Natural killer cell (primary cell): ENCODE data around the gene PITPNM3. TPM values are rescaled to one million over a fixed set of nuclear protein-coding genes. Genes with fewer than 3 reads are reported as not detected.

Source experiments
- ATAC-seq, 3 donors: fragments of 150-1000 bp in 2 of 3; fragments of 200-7000 bp in 1 of 3; cut with Tn5 transposase; 1 replicate in 1 of 3; 2 replicates in 2 of 3; pipeline ENCODE4 v1.10.0; 2021; ENCODE audit warnings: mild to moderate bottlenecking in 2 of 3, moderate library complexity in 2 of 3
- DNase-seq, 2 donors: peaks; one replicate each; pipeline versions ENCODE4 v3.0.0 to v3.0.0-alpha.2; 2013 to 2021; ENCODE audit warnings: mixed read lengths in 1 of 2
- H3K27ac ChIP-seq: one replicate; pipeline ENCODE4 v1.5.1; 2013; ENCODE audit warnings: mild to moderate bottlenecking, low read length
- H3K27me3 ChIP-seq: one replicate; pipeline ENCODE4 v1.6.1; 2013; ENCODE audit warnings: low read length; ENCODE audit not compliant: control insufficient read depth, insufficient read depth
- H3K36me3 ChIP-seq: one replicate; pipeline ENCODE4 v1.6.1; 2013; ENCODE audit warnings: low read length; ENCODE audit not compliant: control insufficient read depth, insufficient read depth
- H3K4me1 ChIP-seq: one replicate; pipeline ENCODE4 v1.6.1; 2013; ENCODE audit warnings: low read length; ENCODE audit not compliant: control insufficient read depth, insufficient read depth
- H3K4me3 ChIP-seq: one replicate; pipeline ENCODE4 v1.5.1; 2013; ENCODE audit warnings: low read length
- H3K9me3 ChIP-seq: one replicate; pipeline ENCODE4 v1.6.1; 2013; ENCODE audit warnings: low read length; ENCODE audit not compliant: control insufficient read depth, insufficient read depth
- H3K27ac Mint-ChIP-seq, 2 donors: one replicate each; pipeline ENCODE4 v1.8.0; 2022; ENCODE audit warnings: mild to moderate bottlenecking in 2 of 2, mixed read lengths in 2 of 2, moderate library complexity in 1 of 2
- H3K27me3 Mint-ChIP-seq, 2 donors: one replicate each; pipeline ENCODE4 v1.8.0; 2022; ENCODE audit warnings: low read depth in 2 of 2, mixed read lengths in 2 of 2
- H3K36me3 Mint-ChIP-seq: one replicate; pipeline ENCODE4 v1.8.0; 2022; ENCODE audit warnings: mixed read lengths
- H3K4me1 Mint-ChIP-seq, 2 donors: one replicate each; pipeline ENCODE4 v1.8.0; 2022; ENCODE audit warnings: mixed read lengths in 2 of 2
- H3K4me3 Mint-ChIP-seq: one replicate; pipeline ENCODE4 v1.8.0; 2022; ENCODE audit warnings: mild to moderate bottlenecking, moderate library complexity, mixed read lengths
- H3K9me3 Mint-ChIP-seq, 2 donors: one replicate each; pipeline ENCODE4 v1.8.0; 2022; ENCODE audit warnings: mixed read lengths in 2 of 2
- CTCF ChIP-seq: fragments of 200-600 bp; IDR thresholded peaks from one replicate; pipeline ENCODE4 v1.8.0; 2022; ENCODE audit warnings: antibody characterized with exemption
- WGBS: methylation state at CpG from one replicate; pipeline ENCODE4 v1.1.7; 2013; ENCODE audit warnings: missing lambda C conversion rate; ENCODE audit not compliant: insufficient coverage; 5-methylcytosine and 5-hydroxymethylcytosine counted together
- intact Hi-C: fragments of 100-400 bp; cut with micrococcal nuclease; formaldehyde crosslinking; loops from one replicate; pipeline ENCODE4 v1.14.2; 2022
- total RNA-seq, 4 donors: library from RNA; stranded (reverse); fragments of 120-200 nt in 1 of 4; gene quantifications; one replicate each; pipeline versions ENCODE4 v1.2.3 to v1.2.4, GENCODE V29; 2013 to 2022

The PITPNM3 gene
- total RNA-seq, 3 donors from 2014 or later (not counting 1 experiment from before 2014, with no cell fraction given), result 0.42 to 0.75 (median 0.50) TPM

GRCh38 chr17:6517062-6517461 lies 39.3 kb downstream of the PITPNM3 start:
- Mint-ChIP-seq H3K4me3 (no peak overlapping the region), H3K27me3 (peaks cover 7 to 12% of the 10 kb centered on the region in 2 donors), H3K27ac (no peak overlapping the region), H3K36me3 (no peaks in the 10 kb centered on the region), H3K9me3 (no peaks in the 10 kb centered on the region), H3K4me1 (no peaks in the 10 kb centered on the region)
- ATAC-seq (no peak), DNase-seq (no peak)
- Histone ChIP-seq H3K27ac (no peak overlapping the region), H3K36me3 (no peaks in the 10 kb centered on the region), H3K4me1 (no peaks in the 10 kb centered on the region), H3K4me3 (no peak overlapping the region), H3K9me3 (no peaks in the 10 kb centered on the region), H3K27me3 (no peaks in the 10 kb centered on the region)
- TF ChIP-seq CTCF, result no peak
- no CpG with 5 or more reads among the region's 1 CpG for WGBS
- intact Hi-C loops, result no loop called here

GRCh38 chr17:6514371-6514770 lies 42.0 kb downstream of the PITPNM3 start:
- no peaks in the 10 kb centered on the region for H3K4me1 ChIP-seq
- Mint-ChIP-seq H3K27ac (no peak overlapping the region), H3K27me3 (peaks cover 7 to 12% of the 10 kb centered on the region in 2 donors), H3K4me3 (no peak overlapping the region), H3K9me3 (no peaks in the 10 kb centered on the region), H3K4me1 (no peaks in the 10 kb centered on the region), H3K36me3 (no peaks in the 10 kb centered on the region)
- H3K9me3 ChIP-seq, result no peaks in the 10 kb centered on the region
- no peak for TF ChIP-seq CTCF
- no peak overlapping the region for H3K27ac ChIP-seq
- no peaks in the 10 kb centered on the region for H3K27me3 ChIP-seq
- no peak for DNase-seq
- no peak for ATAC-seq
- intact Hi-C loops, result no loop called here
- no peak overlapping the region for H3K4me3 ChIP-seq
- H3K36me3 ChIP-seq, result no peaks in the 10 kb centered on the region
- 92% methylated on average over 3 of the region's 3 CpGs for WGBS

GRCh38 chr17:6512552-6512951 lies 43.8 kb downstream of the PITPNM3 start:
- Histone ChIP-seq H3K27me3 (no peaks in the 10 kb centered on the region), H3K4me3 (no peak overlapping the region), H3K27ac (no peak overlapping the region), H3K36me3 (no peaks in the 10 kb centered on the region), H3K9me3 (no peaks in the 10 kb centered on the region), H3K4me1 (no peaks in the 10 kb centered on the region)
- Mint-ChIP-seq H3K27ac (no peak overlapping the region), H3K36me3 (no peaks in the 10 kb centered on the region), H3K4me1 (no peaks in the 10 kb centered on the region), H3K4me3 (no peak overlapping the region), H3K9me3 (no peaks in the 10 kb centered on the region), H3K27me3 (peaks cover 0 to 12% of the 10 kb centered on the region in 2 donors)
- WGBS, result 52% methylated on average over 2 of the region's 2 CpGs
- DNase-seq (no peak), ATAC-seq (no peak)
- intact Hi-C loops, result no loop called here
- TF ChIP-seq CTCF, result no peak

GRCh38 chr17:6510321-6510977 lies 45.9 kb downstream of the PITPNM3 start:
- no peak for TF ChIP-seq CTCF
- peaks cover 0 to 8% of the 10 kb centered on the region in 2 donors for H3K27me3 Mint-ChIP-seq
- H3K4me1 ChIP-seq, result no peaks in the 10 kb centered on the region
- no peak overlapping the region for H3K27ac Mint-ChIP-seq
- H3K4me1 Mint-ChIP-seq, result no peaks in the 10 kb centered on the region
- H3K36me3 ChIP-seq, result no peaks in the 10 kb centered on the region
- no peaks in the 10 kb centered on the region for H3K9me3 ChIP-seq
- 91% methylated on average over 9 of the region's 9 CpGs for WGBS
- H3K27me3 ChIP-seq, result no peaks in the 10 kb centered on the region
- ATAC-seq (no peak), DNase-seq (no peak)
- H3K36me3 Mint-ChIP-seq, result no peaks in the 10 kb centered on the region
- no peak overlapping the region for H3K4me3 Mint-ChIP-seq
- H3K4me3 ChIP-seq, result no peak overlapping the region
- H3K9me3 Mint-ChIP-seq, result no peaks in the 10 kb centered on the region
- intact Hi-C loops, result no loop called here
- H3K27ac ChIP-seq, result no peak overlapping the region
